ENCODE data around the gene CADPS2. TPM values are rescaled to one million over a fixed set of nuclear protein-coding genes. Genes with fewer than 3 reads are reported as not detected.

Gene CADPS2
- total and polyA plus RNA-seq, 2 donors (not counting 3 experiments of a cell fraction or from before 2014, with no cell fraction given), result 9.5 to 22.6 TPM

- Histone ChIP-seq H4K20me1 (replicated peaks; ENCODE audit: control insufficient read depth, extremely low read depth, insufficient read depth, low read length) (no peaks in the 10 kb centered on the region), H3K4me3 (replicated peaks in 1 of 3; ENCODE audit: insufficient read depth in 1 of 3, low read depth in 1 of 3, low read length in 3 of 3) (no peak overlapping the region), H3K4me1 (ENCODE audit: control insufficient read depth, extremely low read depth, insufficient read depth, low read length) (no peaks in the 10 kb centered on the region), H3K9ac (replicated peaks; ENCODE audit: extremely low read depth, insufficient read depth, low read length) (no peak overlapping the region), H3K79me2 (ENCODE audit: control insufficient read depth, insufficient read depth, low read length) (no peaks in the 10 kb centered on the region), H2AFZ (ENCODE audit: low read depth, low read length) (no peak overlapping the region), H3K27me3 (ENCODE audit: control insufficient read depth in 2 of 2, insufficient read depth in 2 of 2, low read length in 2 of 2) (no peaks in the 10 kb centered on the region), H3K4me2 (ENCODE audit: insufficient read depth, low read length) (no peak overlapping the region), H3K36me3 (ENCODE audit: control insufficient read depth in 2 of 2, extremely low read depth in 1 of 2, insufficient read depth in 2 of 2, low read length in 2 of 2) (no peaks in the 10 kb centered on the region), H3K27ac (ENCODE audit: insufficient read depth, low read depth, low read length) (no peak overlapping the region), H3K9me3 (replicated peaks; ENCODE audit: control insufficient read depth, insufficient read depth, low read length) (no peaks in the 10 kb centered on the region), H3K9me1 (replicated peaks; ENCODE audit: control insufficient read depth, extremely low read depth, insufficient read depth, low read length) (no peaks in the 10 kb centered on the region)
- TF ChIP-seq EZH2 (IDR thresholded peaks at IDR 0.05; ENCODE audit: borderline replicate concordance, low read depth, low read length, severe bottlenecking), result no peak
- TF ChIP-seq MAX (IDR thresholded peaks at IDR 0.05; ENCODE audit: insufficient read depth, insufficient read length), result no peak
- no peak for TF ChIP-seq FOS (IDR thresholded peaks at IDR 0.05; ENCODE audit: borderline replicate concordance, insufficient read depth, low read length)
- no peak for TF ChIP-seq POLR2AphosphoS5 (IDR thresholded peaks at IDR 0.05; ENCODE audit: insufficient read depth, low read depth, low read length)
- no peak for TF ChIP-seq POLR2A (IDR thresholded peaks at IDR 0.05; ENCODE audit: low read depth, low read length)
- no peak for TF ChIP-seq JUN (IDR thresholded peaks at IDR 0.05; ENCODE audit: borderline replicate concordance, insufficient read depth, insufficient read length, low read depth)
- TF ChIP-seq GATA2 (IDR thresholded peaks at IDR 0.05; ENCODE audit: insufficient read depth, insufficient read length, low read depth, low read length), result no peak
- no peak for TF ChIP-seq MYC (IDR thresholded peaks at IDR 0.05; ENCODE audit: low read depth, low read length)
- no peak for TF ChIP-seq CTCF (IDR thresholded peaks at IDR 0.05; ENCODE audit: extremely low read depth in 1 of 2, insufficient read depth in 1 of 2, low read depth in 1 of 2, low read length in 2 of 2)
- no TSS peak for BruUV-seq (replicated peaks)
- ChIA-PET CTCF (no interaction called here), POLR2A (no interaction called here)
- FAIRE-seq (no peak), DNase-seq (ENCODE audit: low read depth, low spot score) (no peak)
- intact Hi-C loops (cut with micrococcal nuclease) (no loop called here), dilution Hi-C loops (cut with MboI; ENCODE audit: extremely low pct_ligation_motif_present, low sequenced_read_pairs) (no loop called here)
These were observed 49.4 kb upstream of the CADPS2 start for GRCh38 chr7:122935620-122936019.
